Fibroblast of skin of left biceps (primary cell): ENCODE results near the gene MRFAP1L1.

Source experiments
- DNase-seq, 2 experiments: peaks; one replicate each; pipeline ENCODE4 v3.0.0-alpha.2; 2013; ENCODE audit warnings: low read depth in 2 of 2

Gene MRFAP1L1

DNA sequence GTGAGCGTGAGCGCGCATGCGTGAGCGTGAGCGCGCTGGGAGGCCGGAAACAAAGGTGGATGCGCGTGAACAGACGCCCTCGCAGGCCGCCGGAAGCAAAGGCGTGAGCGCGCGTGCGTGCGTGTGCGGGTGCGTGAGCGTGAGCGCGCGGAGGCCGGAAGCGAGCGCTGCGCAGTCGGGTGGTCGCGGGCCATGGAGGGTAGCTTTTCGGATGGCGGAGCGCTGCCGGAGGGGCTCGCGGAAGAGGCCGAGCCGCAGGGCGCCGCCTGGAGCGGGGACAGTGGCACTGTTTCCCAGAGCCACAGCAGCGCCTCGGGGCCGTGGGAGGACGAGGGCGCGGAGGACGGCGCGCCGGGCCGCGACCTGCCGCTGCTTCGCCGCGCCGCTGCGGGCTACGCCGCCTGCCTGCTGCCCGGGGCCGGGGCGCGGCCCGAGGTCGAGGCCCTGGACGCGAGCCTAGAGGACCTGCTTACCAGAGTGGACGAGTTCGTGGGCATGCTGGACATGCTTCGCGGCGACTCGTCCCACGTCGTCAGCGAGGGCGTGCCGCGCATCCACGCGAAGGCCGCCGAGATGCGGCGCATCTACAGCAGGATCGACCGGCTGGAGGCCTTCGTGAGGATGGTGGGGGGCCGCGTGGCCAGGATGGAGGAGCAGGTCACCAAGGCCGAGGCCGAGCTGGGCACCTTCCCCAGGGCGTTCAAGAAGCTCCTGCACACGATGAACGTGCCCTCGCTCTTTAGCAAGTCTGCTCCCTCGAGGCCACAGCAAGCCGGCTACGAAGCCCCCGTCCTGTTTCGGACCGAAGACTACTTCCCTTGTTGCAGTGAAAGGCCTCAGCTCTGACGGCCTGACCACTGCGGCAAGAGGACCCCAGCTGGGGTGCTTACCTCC lies 6.6 kb upstream of the MRFAP1L1 start, which contains the start of gene BLOC1S4:
BLOC1S4 (plus strand) TSS at position 157 of the 894 bp plus-strand sequence; CDS start at position 193, 36 bp downstream.
- peak; percentile 78 to 83 for DNase-seq

GRCh38 chr4:6715704-6716017 lies 6.0 kb upstream of the MRFAP1L1 start:
- DNase-seq = no peak

GRCh38 chr4:6714954-6715353 lies 5.3 kb upstream of the MRFAP1L1 start:
- no peak for DNase-seq

DNA sequence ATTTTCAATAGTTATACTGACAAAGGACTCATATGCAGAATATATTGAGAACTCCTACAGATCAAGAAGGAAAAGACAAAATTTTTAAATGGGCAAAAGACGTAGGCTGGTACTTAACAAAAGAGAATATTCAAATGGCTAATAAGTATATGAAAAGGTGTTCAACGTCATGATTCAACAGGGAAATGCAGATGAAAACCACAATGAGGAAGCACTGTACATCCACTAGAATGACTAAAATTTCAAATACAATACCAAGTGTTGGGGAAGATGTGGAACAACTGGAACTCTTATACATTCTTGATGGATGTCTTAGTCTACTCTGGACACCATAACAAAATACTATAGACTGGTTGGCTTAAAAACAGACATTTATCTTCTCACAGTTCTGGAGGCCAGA lies 1.3 kb upstream of the MRFAP1L1 start:
- DNase-seq = no peak

DNA sequence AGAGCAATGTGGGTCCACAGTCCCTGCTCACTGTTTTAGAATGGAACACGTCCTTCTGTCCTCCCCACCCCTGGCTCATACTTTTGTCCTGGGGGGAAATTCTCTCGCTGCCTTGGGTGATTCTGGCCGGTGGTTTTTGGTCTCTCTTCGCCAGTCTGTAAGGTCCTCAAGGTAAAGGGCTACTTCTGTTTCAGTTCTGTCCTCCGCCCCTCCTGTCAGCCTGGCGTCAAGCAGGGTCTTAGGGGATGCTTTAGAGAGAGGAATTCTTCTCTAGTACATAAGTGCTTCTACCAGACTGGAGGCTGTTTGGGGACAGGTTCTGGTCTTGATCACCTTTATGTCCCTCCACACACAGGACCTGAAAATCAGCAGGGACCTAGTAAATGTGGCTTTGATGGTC lies 617 bp upstream of the MRFAP1L1 start:
- no peak for DNase-seq

DNA sequence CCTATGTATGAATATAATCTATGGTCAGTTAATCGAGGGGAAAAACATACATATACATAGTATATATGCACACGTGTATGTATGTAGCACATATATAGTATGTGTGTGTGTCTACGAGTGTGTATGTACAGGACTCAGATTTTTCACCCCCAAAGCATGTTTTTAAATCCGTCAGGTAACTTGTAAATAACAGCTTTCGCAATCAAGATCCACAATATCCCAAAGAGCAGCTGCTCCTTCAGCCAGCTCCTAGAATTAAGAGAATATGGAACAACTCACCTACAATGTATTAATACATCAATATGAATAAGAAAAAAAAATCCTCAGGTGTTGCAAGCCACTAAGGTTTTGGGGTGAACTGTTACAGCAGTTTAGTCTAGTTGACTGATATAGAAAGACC lies 3.5 kb downstream of the MRFAP1L1 start:
- DNase-seq = no peak

- DNase-seq = no peak
These were observed 4.0 kb downstream of the MRFAP1L1 start for GRCh38 chr4:6705646-6706045.

DNA sequence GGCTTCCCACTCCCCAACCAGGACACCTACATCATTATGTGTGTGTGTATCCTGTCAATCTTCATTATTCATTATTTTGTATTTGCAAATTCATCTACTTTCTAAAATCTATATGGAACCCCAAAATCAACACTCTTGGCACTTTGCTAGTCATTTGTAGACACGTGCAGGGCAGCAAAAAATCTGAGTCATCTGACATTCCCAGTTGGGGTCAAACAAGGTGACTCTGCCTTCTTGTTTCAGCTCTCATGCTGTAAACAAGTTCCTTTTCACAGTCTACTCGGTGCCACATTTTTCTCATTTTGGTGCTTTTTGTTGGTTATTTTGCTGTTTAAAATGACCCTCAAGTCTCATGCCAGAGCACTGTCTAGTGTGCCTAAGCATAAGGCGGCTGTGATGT lies 5.9 kb downstream of the MRFAP1L1 start:
- no peak for DNase-seq

DNA sequence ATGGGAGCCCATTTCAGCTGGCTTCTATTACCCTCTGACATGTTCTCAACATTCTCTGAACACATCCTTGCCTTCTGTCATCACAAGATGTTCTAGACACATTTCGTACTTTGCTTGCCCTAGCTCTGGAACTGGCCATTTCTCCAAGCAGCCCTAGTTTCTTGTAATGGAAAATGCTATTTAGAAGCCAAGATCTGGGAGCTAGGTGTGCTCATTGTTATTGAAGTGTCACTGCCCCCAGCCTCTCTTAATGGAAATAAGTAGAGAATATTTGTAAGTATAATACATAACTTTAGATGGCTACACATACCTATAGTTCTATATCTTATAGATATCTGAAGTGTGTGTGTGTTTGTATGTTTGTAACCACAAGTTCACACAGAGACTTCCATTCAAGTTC lies 6.9 kb downstream of the MRFAP1L1 start:
- DNase-seq = no peak

DNA sequence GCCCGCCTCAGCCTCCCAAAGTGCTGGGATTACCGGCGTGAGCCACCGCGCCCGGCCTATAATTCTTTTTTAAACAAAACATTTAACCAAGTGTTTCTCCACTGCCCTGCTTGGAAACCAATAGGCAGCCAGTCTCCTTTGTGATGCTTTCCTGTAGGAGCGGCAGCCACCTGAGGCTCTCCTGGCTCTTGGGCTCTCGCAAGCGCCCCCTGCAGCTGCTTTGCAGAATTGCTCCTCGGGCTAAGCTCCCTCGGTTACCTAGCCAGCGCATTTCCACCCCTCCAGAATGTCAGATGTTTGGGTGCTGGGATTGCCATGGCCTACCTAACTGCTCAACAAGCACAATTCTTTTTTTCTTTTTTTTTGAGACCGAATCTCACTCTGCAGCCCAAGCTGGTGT lies 8.3 kb downstream of the MRFAP1L1 start:
- DNase-seq = no peak

- no peak for DNase-seq
These were observed 9.8 kb downstream of the MRFAP1L1 start for GRCh38 chr4:6699903-6700302.

DNA sequence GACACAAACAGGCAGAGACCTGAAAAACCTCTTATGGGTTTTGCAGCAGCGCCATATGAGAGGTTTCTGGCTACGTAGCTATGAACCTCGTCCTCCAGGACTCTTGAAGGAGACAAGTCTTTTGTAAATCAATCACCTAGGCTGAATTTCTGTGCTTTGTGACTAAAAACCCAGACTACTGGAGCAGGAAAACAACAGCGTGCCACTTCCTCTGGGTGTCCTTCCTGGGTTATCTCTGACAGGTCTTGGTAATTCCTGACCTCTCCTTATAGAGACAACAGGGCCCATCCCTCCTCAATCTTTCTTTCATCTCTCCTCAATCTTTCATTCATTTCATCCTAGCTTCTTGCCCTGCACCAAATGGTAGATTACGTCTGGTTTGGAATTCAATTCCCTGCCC lies 10.3 kb downstream of the MRFAP1L1 start:
- DNase-seq = no peak

DNA sequence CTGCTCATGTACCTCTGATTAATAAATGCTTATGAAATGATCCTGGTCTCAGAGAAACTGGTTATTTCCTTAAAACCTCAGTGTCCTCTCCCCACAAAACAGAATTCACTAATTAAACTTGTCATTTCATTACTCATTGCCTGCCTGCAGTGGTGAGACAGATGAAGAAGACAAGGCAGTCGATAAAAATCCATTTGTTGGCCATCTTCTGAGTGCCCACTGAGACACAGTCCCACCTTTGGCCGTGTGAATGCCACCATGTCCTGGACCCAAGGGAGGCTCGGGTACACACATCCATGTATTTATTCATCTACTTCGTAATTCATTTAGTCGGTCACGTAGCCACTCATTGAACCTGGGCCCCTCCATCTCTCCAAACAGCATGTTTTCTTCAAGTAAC lies 12.5 kb downstream of the MRFAP1L1 start:
- DNase-seq = no peak

DNA sequence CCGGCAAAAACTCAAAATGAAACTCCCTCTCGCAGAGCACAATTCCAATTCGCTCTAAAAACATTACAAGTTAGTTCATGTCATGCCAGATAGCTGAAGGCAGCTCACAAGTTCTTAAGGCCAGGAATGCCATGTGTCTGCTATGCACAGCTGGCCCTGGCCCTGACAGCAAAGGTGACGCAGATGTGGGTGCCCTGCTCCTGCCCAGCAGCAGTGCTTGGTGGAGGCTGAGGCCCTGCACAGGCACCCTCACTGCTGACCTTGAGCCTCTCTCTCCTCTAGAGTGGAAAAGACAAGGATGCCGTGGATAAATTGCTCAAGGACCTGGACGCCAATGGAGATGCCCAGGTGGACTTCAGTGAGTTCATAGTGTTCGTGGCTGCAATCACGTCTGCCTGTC lies 13.1 kb downstream of the MRFAP1L1 start:
- DNase-seq = no peak

- no peak for DNase-seq
These were observed 13.7 kb downstream of the MRFAP1L1 start for GRCh38 chr4:6695660-6696610.

DNA sequence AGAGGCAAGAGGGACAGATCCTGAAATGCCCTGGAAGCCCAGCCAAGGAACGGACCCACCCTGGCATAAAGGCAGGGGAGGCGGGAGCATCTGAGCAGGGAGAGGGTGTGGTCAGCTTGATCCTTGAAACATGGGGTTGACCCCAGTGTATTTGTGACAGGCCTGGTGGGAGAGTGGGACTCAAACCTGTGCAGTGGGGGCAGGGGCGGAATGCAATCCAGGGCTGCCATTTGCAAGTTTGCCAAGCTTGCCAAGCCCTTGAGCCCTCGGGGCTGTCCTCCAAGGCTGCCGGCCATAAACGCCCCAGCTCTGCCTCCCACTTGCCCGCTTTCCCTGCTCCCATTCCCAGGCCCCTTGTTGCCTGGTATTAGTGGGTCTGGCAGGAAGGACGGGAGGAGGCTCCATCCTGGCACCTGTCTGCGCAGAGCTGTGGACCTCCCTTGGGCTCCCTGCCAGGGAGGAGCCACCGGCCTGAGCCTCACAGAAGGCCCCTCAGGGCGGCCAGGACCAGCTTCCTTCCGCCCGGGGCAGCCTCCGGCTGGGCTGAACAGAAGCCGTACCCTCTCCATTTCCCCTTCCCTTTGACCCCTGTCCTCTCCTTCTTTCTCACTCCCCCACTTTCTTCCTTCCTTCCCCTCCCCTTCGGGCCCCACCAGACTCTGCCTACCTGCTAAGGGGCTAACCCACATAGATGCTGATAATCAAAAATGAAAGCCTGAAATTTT lies 15.3 kb downstream of the MRFAP1L1 start:
- no peak for DNase-seq

GRCh38 chr4:6693231-6694176 lies 16.2 kb downstream of the MRFAP1L1 start, which contains the start of gene S100P:
Gene S100P (plus strand): TSS chr4:6693878. CDS start chr4:6693933, 55 bp downstream.
- DNase-seq = no peak

DNA sequence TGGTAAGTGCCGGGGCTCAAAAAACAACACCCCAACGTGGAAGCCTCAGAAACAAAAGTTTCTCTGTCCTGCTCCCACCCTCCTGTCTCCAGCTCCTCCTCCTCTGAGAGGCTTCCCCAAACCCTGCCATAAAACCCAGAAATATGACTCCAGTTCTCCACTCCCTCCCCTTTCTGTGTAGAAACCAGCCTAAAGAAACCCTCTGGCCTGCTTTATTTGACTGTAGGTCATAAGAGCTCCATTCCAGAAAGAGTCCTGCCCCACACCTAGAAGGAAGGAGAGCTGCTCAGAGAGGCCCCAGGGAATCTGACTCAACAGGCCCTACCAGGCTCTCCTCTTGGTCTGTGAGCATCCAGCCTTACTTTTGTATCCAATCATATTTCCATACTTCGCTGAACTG lies 16.9 kb downstream of the MRFAP1L1 start:
- DNase-seq = peak in 1 of 2 experiments; percentile 23

DNA sequence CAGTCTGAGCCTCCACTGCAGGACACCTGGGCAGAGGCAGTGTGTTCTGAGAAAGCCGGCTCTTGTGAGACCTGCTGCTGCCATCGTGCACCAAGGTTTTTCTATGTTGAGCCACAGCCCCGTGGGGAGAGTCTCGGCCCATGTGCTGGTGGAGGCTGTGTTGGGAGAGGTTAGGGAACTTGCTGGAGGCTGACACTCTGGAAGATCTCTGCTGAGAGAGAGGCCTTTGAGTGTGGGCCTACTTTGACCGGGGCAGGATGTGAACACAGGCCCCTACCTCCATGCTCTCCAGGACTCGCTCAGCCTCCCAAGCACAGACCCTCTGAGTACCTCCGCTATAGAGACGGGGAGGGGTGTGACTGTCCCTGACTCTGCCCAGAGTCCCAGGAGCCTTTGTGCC lies 17.3 kb downstream of the MRFAP1L1 start:
- DNase-seq = no peak

DNA sequence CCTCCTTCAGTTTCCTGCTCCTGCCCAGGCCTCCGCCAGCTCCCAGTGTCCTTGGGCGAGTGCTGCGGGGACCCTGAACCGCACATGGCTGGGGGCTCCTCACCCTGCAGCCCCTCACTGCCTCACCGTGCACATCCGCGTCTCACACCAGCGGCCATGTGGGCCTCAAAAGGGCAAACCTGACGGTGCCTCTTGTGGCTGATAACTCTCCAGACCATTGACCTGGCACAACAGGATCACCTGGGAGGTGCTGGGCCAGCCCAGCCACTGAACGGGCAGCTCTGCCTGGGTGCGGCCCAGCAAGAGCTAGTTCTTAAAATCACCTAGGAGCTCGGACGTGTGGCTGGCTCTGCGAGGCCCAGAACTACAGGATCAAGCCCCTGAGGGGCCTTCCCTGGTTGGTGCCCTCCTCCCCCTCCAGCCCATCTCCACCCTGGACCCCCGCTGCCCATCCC lies 20.1 kb downstream of the MRFAP1L1 start:
- DNase-seq = no peak
